ENCODE measurements around the gene KCNQ1.

- TF ChIP-seq CTCF (IDR thresholded peaks at IDR 0.05) (no peak), POLR2A (IDR thresholded peaks at IDR 0.05) (no peak)
Observed at GRCh38 chr11:2714871-2715270, 270.1 kb downstream of the KCNQ1 start.

Data from adrenal gland (tissue), 5 donors.